ENCODE results near the gene UPF2. TPM values are rescaled to one million over a fixed set of nuclear protein-coding genes. Genes with fewer than 3 reads are reported as not detected.

The UPF2 gene
- total and polyA plus RNA-seq, 4 donors = 6.6 to 19.6 (median 16.4) TPM

DNA sequence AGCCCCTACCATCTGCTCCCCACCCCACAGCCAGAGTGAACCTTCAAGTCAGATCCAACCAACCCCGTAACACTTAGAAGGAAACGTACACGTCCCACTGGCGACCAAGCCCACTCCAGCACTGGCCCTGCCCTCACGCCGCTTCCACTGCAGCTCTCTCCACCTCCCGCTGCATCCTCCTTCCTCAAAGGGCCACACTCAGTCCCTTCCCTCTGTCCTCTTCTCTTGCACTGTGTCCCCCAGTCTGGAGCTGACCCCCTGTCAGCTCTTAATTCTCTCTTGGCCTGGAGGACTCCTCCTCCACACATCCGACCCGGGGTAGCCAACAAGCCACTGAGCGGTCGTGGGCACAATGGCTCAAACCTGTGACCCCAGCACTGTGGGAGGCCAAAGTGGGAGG, 133.6 kb downstream of the UPF2 start:
- H3K4me1 ChIP-seq (ENCODE audit: control insufficient read depth in 4 of 4, insufficient read depth in 4 of 4, low read length in 3 of 4) = no peaks in the 10 kb centered on the region
- H3K27me3 ChIP-seq (ENCODE audit: control insufficient read depth in 4 of 4, insufficient read depth in 4 of 4, low read length in 3 of 4) = no peaks in the 10 kb centered on the region
- TF ChIP-seq FOXA2 (IDR thresholded peaks at IDR 0.05) (no peak), TAF1 (conservative IDR thresholded peaks at IDR 0.05) (no peak)
- H3K36me3 ChIP-seq (ENCODE audit: control insufficient read depth in 4 of 4, insufficient read depth in 3 of 4, low read depth in 1 of 4, low read length in 3 of 4) = no peaks in the 10 kb centered on the region
- H3K4me3 ChIP-seq (ENCODE audit: low read depth in 1 of 3, low read length in 3 of 3) = no peak overlapping the region
- no peak overlapping the region for H3K27ac ChIP-seq (ENCODE audit: low read depth in 1 of 2, low read length in 2 of 2)
- no peaks in the 10 kb centered on the region for H3K9me3 ChIP-seq (ENCODE audit: control insufficient read depth in 4 of 4, low read length in 3 of 4)
- DNase-seq (ENCODE audit: low spot score) = no peak
- H3K9ac ChIP-seq (ENCODE audit: low read depth in 1 of 2, low read length in 2 of 2) = no peak overlapping the region
- WGBS = 99% methylated on average over 11 of the region's 11 CpGs

DNA sequence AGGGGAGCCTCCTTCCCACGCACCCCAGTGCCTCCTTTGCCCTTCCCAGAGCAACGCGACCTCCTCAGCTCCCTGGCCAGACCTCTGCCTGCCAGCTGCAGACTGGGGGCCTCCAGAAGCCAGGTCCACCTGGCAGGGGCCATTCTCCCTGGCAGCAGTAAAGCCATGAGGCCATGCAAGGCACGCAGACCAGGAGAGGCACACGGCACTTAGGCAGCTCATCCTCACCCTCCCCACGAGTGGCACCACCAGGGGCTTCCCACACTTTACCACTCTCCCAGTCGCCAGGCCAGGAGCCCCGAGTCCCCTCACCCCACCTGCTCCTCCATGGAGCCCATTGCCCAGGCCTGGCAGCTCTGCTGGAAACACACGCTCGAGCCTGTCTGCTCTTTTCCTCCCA, 134.1 kb downstream of the UPF2 start:
- no peak for DNase-seq (ENCODE audit: low spot score)
- Histone ChIP-seq H3K9ac (ENCODE audit: low read depth in 1 of 2, low read length in 2 of 2) (no peak overlapping the region), H3K4me1 (ENCODE audit: control insufficient read depth in 4 of 4, insufficient read depth in 4 of 4, low read length in 3 of 4) (no peaks in the 10 kb centered on the region), H3K27me3 (ENCODE audit: control insufficient read depth in 4 of 4, insufficient read depth in 4 of 4, low read length in 3 of 4) (no peaks in the 10 kb centered on the region), H3K4me3 (ENCODE audit: low read depth in 1 of 3, low read length in 3 of 3) (no peak overlapping the region), H3K36me3 (ENCODE audit: control insufficient read depth in 4 of 4, insufficient read depth in 3 of 4, low read depth in 1 of 4, low read length in 3 of 4) (no peaks in the 10 kb centered on the region), H3K9me3 (ENCODE audit: control insufficient read depth in 4 of 4, low read length in 3 of 4) (no peaks in the 10 kb centered on the region), H3K27ac (ENCODE audit: low read depth in 1 of 2, low read length in 2 of 2) (no peak overlapping the region)
- 95% methylated on average over 10 of the region's 10 CpGs for WGBS
- no peak for TF ChIP-seq SP1 (IDR thresholded peaks at IDR 0.05)
- no peak for TF ChIP-seq RXRA (IDR thresholded peaks at IDR 0.05)
- TF ChIP-seq TAF1 (conservative IDR thresholded peaks at IDR 0.05) = no peak
- TF ChIP-seq HNF4G (IDR thresholded peaks at IDR 0.05) = no peak
- TF ChIP-seq, protein P1, sequence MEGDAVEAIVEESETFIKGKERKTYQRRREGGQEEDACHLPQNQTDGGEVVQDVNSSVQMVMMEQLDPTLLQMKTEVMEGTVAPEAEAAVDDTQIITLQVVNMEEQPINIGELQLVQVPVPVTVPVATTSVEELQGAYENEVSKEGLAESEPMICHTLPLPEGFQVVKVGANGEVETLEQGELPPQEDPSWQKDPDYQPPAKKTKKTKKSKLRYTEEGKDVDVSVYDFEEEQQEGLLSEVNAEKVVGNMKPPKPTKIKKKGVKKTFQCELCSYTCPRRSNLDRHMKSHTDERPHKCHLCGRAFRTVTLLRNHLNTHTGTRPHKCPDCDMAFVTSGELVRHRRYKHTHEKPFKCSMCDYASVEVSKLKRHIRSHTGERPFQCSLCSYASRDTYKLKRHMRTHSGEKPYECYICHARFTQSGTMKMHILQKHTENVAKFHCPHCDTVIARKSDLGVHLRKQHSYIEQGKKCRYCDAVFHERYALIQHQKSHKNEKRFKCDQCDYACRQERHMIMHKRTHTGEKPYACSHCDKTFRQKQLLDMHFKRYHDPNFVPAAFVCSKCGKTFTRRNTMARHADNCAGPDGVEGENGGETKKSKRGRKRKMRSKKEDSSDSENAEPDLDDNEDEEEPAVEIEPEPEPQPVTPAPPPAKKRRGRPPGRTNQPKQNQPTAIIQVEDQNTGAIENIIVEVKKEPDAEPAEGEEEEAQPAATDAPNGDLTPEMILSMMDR (IDR thresholded peaks at IDR 0.05; ENCODE audit: low read depth, low read length, missing input control) = no peak
- no peak for TF ChIP-seq HNF4A (conservative IDR thresholded peaks at IDR 0.05)
- TF ChIP-seq, protein P2, sequence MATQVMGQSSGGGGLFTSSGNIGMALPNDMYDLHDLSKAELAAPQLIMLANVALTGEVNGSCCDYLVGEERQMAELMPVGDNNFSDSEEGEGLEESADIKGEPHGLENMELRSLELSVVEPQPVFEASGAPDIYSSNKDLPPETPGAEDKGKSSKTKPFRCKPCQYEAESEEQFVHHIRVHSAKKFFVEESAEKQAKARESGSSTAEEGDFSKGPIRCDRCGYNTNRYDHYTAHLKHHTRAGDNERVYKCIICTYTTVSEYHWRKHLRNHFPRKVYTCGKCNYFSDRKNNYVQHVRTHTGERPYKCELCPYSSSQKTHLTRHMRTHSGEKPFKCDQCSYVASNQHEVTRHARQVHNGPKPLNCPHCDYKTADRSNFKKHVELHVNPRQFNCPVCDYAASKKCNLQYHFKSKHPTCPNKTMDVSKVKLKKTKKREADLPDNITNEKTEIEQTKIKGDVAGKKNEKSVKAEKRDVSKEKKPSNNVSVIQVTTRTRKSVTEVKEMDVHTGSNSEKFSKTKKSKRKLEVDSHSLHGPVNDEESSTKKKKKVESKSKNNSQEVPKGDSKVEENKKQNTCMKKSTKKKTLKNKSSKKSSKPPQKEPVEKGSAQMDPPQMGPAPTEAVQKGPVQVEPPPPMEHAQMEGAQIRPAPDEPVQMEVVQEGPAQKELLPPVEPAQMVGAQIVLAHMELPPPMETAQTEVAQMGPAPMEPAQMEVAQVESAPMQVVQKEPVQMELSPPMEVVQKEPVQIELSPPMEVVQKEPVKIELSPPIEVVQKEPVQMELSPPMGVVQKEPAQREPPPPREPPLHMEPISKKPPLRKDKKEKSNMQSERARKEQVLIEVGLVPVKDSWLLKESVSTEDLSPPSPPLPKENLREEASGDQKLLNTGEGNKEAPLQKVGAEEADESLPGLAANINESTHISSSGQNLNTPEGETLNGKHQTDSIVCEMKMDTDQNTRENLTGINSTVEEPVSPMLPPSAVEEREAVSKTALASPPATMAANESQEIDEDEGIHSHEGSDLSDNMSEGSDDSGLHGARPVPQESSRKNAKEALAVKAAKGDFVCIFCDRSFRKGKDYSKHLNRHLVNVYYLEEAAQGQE (IDR thresholded peaks at IDR 0.05) = no peak
- TF ChIP-seq, protein P3, sequence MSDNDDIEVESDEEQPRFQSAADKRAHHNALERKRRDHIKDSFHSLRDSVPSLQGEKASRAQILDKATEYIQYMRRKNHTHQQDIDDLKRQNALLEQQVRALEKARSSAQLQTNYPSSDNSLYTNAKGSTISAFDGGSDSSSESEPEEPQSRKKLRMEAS (IDR thresholded peaks at IDR 0.05) = no peak
- TF ChIP-seq, protein P4, sequence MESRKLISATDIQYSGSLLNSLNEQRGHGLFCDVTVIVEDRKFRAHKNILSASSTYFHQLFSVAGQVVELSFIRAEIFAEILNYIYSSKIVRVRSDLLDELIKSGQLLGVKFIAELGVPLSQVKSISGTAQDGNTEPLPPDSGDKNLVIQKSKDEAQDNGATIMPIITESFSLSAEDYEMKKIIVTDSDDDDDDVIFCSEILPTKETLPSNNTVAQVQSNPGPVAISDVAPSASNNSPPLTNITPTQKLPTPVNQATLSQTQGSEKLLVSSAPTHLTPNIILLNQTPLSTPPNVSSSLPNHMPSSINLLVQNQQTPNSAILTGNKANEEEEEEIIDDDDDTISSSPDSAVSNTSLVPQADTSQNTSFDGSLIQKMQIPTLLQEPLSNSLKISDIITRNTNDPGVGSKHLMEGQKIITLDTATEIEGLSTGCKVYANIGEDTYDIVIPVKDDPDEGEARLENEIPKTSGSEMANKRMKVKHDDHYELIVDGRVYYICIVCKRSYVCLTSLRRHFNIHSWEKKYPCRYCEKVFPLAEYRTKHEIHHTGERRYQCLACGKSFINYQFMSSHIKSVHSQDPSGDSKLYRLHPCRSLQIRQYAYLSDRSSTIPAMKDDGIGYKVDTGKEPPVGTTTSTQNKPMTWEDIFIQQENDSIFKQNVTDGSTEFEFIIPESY (IDR thresholded peaks at IDR 0.05) = no peak
- TF ChIP-seq YY1 (IDR thresholded peaks at IDR 0.05) = no peak
